ENCODE results near the gene COPG2.
A peak's percentile ranks its signal among the peaks of the same experiment; 100 is the strongest.

The COPG2 gene

DNA sequence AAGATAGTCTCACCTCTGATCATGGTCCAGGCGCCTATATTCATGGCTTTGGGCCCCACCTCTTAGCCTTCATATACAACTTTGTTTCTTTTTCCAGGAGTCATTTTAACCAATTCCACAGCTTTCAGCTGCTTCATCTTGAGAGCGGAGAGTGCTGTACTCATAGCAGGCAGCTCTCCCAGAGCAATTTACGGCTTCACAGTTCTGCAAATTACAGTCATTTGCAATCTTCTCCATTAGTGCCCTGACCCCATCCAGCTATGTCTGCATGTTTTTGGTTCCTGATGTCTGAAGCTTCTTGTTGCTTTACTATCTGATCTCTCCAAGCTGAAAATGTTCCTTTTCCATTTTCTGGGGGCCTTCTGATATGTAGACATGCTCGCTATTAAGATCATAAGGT lies 194.7 kb downstream of the COPG2 start:
- ATAC-seq (no peak), DNase-seq (no peak)

GRCh38 chr7:130473289-130473688 lies 195.3 kb downstream of the COPG2 start:
- DNase-seq (no peak), ATAC-seq (no peak)

DNA sequence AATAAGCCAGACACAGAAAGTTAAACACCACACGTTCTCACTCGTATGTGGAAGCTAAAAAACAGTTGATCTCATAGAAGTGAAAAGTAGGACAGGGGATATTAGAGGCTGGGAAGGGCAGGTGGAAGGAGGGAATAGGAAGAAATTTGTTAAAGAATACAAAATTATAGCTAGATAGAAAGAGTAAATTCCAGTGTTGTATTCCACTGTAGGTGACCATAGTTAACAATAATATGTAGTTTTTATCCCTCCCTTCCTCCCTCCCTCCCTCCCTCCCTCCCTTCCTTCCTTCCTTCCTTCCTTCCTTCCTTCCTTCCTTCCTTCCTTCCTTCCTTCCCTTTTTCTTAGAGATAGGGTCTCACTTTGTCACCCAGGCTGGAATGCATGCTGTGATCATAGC lies 196.6 kb downstream of the COPG2 start:
- ATAC-seq (no peak), DNase-seq (no peak)

DNA sequence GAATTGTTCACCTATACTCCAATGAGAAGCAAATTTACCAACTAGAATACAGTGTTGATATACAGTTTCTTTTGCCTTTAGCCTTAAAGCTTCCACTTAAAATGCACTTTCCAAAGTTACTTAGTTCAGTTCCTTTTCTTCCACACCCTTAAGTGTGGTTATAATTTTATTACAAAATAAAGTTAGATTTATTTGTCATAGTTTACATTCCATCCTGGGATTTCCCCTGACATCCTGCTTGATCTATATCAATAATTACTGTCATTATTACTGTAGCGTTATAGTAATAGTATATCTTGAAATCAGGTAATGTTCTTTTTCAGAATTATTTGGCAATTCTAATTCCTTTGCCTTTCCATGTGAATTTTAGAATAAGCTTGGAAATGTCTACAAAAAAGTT lies 199.9 kb downstream of the COPG2 start:
- ATAC-seq (no peak), DNase-seq (no peak)

DNA sequence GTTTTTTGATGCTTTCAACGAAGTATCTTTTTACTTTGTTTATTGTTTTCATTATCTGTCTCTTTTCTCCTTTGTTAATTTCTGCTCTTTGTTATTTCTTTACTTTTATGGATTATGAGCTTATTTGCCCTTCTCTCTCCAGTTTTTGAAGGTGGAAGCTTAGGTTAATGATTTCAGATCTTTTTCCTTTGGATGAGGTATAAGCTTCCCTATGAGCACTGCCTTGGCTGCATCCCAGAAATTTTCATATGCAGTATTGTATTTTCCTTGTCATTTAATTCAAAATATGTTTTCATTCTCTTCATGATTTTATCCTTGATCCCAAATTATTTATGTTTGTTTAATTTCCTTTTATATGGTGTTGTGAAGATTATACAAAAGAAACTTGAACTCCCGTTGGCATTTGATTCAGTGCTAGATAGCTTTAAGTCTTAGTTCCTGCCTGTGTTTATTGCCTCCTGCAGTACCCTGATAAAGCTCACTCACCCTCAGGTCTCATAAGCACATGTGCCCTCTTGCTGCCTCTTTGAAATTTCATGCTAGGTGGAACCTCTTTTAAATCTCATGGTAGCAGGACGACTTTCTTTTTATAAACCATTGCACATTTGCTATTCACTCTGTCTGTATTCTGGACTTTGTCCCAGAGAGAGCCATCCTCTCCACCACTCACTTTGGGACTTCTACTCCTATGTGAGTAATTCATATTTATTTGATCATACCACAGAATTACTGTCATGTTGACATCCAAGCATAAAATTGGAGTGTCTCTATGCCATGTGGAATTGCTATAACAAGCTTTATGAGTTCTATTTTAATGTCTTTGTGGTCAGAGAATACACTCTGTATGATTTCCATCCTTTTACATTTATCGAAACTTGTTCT lies 204.8 kb downstream of the COPG2 start:
- ATAC-seq = no peak

DNA sequence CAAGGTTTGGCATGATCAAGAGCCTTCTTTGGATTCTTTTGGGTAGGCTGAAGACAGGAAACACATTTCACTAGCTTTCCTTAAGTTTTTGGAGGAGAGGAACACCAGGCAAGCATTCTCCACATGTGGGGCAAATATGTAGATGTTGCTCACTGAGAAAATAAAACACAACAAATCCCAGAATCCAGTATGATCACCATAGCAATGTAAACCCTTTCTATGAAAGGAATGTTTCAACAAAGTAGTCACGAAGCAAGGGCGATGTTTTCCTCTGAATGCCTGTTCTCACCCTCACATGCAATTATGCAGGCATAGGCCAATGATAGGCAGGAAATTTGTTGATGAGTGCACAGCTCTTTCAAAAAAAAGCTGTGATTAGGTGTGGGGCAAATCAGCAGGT lies 207.3 kb downstream of the COPG2 start:
- no peak for ATAC-seq
- no peak for DNase-seq

More for the DNA sequence above, 204.8 kb downstream of the COPG2 start:
- DNase-seq = no peak

DNA sequence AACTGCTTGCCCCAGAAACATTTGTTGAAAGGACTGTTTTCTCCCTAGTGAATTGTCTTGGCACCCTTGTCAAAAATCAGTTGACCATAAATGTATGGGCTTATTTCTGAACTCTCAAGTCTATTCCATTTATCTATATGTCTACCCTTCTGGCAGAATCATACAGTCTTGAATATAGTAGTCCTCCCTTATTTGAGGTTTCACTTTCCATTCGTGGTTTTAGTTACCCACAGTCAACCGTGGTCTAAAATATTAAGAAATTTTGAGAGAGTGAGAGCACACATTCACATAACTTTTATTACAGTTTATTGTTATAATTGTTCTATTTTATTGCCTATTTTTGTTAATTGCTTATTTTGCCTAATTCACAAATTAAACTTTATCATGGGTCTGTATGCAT lies 210.3 kb downstream of the COPG2 start:
- DNase-seq = no peak
- peak; percentile 59 for ATAC-seq

All from stimulated activated naive CD8-positive, alpha-beta T cell treated with anti-CD3 and anti-CD28 coated beads, Interleukin-15, Interleukin-2, amounts not matched to agents 100 U/mL and 50 U/mL, for 24 hours (primary cell).